Suprapubic skin (tissue), 4 donors: ENCODE measurements around the gene IFNA5. TPM values are rescaled to one million over a fixed set of nuclear protein-coding genes. Genes with fewer than 3 reads are reported as not detected.

Experiments
- DNase-seq, 2 donors: peaks; one replicate each; pipeline ENCODE4 v3.0.0-alpha.2; 2019; ENCODE audit warnings: low spot score in 2 of 2
- H3K27ac ChIP-seq: fragments of 200-600 bp; sonication (generic); one replicate; pipeline ENCODE4 v1.5.1; 2019
- H3K27me3 ChIP-seq: fragments of 200-600 bp; sonication (generic); one replicate; pipeline ENCODE4 v1.5.1; 2019
- H3K36me3 ChIP-seq: fragments of 200-600 bp; sonication (generic); one replicate; pipeline ENCODE4 v1.5.1; 2019
- H3K4me1 ChIP-seq: fragments of 200-600 bp; sonication (generic); one replicate; pipeline ENCODE4 v1.5.1; 2019
- H3K4me3 ChIP-seq: fragments of 200-600 bp; sonication (generic); one replicate; pipeline ENCODE4 v1.5.1; 2019; ENCODE audit warnings: mild to moderate bottlenecking
- H3K9me3 ChIP-seq: fragments of 200-600 bp; sonication (generic); one replicate; pipeline ENCODE4 v1.5.1; 2019
- EP300 ChIP-seq: sonication (generic); formaldehyde crosslinking; IDR thresholded peaks from one replicate; pipeline ENCODE4 v1.6.1; 2017; ENCODE audit warnings: antibody characterized with exemption
- POLR2A ChIP-seq, 2 donors: fragments of 450-650 bp; IDR thresholded peaks; one replicate each; pipeline ENCODE4 v1.6.1; 2017; ENCODE audit warnings: antibody characterized with exemption in 2 of 2, mild to moderate bottlenecking in 2 of 2, moderate library complexity in 2 of 2
- POLR2AphosphoS5 ChIP-seq, 3 donors: sonication (generic); formaldehyde crosslinking; IDR thresholded peaks; one replicate each; pipeline ENCODE4 v1.6.1; 2017; ENCODE audit warnings: antibody characterized with exemption in 3 of 3
- WGBS: methylation state at CpG from one replicate; pipeline ENCODE4 v1.1.5; 2018; 5-methylcytosine and 5-hydroxymethylcytosine counted together
- total RNA-seq, 4 donors: library from RNA; depleted of rRNA; stranded (reverse); fragments of >200 nt; gene quantifications; one replicate each; pipeline ENCODE4 v1.1.0, GENCODE V29; 2016
- TF ChIP-seq, protein P1 (sequence below), 2 donors: fragments of 200-600 bp in 1 of 2; fragments of 450-650 bp in 1 of 2; sonication (generic) in 1 of 2; IDR thresholded peaks; one replicate each; pipeline ENCODE4 v1.5.1; 2016 to 2019; ENCODE audit warnings: antibody characterized with exemption in 2 of 2, mild to moderate bottlenecking in 1 of 2, moderate library complexity in 1 of 2

IFNA5 gene
- total RNA-seq, 4 donors from 2014 or later = not detected

DNA sequence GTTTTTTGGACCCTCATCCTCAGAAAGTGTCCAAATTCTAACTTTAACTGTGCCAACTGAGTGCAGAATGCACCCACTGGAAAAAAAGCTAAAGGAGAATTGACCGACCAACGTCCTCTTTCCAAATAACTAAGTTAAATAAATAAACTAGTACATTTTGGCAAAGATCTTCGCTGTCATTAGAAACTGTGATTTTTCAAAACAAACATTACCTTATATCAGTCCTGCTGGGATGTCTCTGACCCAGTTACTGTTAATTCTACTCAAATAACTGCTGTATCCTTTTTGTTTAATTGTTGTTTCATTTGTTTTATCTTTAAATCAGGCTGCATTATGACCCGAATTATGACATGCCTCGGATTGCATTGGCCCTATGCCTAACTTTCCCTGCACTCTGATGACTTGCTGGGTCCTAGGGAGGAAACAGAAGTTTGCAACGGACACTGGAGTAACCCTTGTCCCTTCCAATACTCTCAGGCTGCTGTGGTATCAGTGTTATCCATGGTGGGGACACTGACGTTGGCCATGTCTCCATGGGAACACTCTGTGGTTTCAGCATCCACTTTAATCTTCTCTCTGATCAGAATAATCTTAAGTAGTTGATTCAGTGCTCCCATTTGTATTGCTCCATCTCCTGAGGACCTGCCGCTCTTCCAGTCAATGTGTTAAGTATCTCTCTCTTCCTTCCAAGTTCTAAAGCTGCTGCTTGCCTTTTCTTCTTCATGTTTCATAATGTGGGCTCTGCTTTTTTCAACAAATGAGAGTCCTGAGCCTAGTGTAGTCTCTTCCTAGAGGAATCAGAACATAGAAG lies 11.1 kb upstream of the IFNA5 start:
- Histone ChIP-seq H3K27me3 (no peaks in the 10 kb centered on the region), H3K9me3 (no peaks in the 10 kb centered on the region), H3K36me3 (peaks cover 3% of the 10 kb centered on the region), H3K27ac (no peak overlapping the region), H3K4me3 (no peak overlapping the region), H3K4me1 (peaks cover 7% of the 10 kb centered on the region)
- TF ChIP-seq EP300 = no peak
- TF ChIP-seq, protein P1, sequence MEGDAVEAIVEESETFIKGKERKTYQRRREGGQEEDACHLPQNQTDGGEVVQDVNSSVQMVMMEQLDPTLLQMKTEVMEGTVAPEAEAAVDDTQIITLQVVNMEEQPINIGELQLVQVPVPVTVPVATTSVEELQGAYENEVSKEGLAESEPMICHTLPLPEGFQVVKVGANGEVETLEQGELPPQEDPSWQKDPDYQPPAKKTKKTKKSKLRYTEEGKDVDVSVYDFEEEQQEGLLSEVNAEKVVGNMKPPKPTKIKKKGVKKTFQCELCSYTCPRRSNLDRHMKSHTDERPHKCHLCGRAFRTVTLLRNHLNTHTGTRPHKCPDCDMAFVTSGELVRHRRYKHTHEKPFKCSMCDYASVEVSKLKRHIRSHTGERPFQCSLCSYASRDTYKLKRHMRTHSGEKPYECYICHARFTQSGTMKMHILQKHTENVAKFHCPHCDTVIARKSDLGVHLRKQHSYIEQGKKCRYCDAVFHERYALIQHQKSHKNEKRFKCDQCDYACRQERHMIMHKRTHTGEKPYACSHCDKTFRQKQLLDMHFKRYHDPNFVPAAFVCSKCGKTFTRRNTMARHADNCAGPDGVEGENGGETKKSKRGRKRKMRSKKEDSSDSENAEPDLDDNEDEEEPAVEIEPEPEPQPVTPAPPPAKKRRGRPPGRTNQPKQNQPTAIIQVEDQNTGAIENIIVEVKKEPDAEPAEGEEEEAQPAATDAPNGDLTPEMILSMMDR (IDR thresholded peaks at IDR 0.05) = no peak
- no peak for TF ChIP-seq POLR2AphosphoS5 (IDR thresholded peaks at IDR 0.05)
- TF ChIP-seq POLR2A (IDR thresholded peaks at IDR 0.05) = no peak
- WGBS = 33% methylated on average over 8 of the region's 8 CpGs
- DNase-seq = no peak

DNA sequence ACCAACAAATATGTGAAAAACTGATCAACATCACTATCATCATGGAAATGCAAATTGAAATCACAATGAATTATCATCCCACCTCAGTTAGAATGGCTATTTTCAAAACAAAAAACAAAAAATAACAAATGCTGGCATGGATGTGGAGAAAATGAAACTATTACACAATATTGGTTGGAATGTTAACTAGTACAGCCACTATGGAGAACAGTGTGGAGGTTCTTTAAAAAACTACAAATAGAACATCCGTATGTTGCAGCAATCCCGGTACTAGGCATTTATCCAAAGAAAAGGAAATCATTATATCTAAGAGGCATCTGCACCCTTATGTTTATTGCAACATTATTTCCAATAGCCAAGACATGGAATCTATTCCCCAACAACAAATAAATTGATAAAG lies 9.0 kb upstream of the IFNA5 start:
- Histone ChIP-seq H3K27me3 (no peaks in the 10 kb centered on the region), H3K27ac (no peak overlapping the region), H3K4me1 (peaks cover 7% of the 10 kb centered on the region), H3K9me3 (no peaks in the 10 kb centered on the region), H3K4me3 (no peak overlapping the region), H3K36me3 (no peaks in the 10 kb centered on the region)
- 62% methylated on average over 2 of the region's 2 CpGs for WGBS
- TF ChIP-seq POLR2A (IDR thresholded peaks at IDR 0.05) (no peak), POLR2AphosphoS5 (IDR thresholded peaks at IDR 0.05) (no peak), EP300 (no peak)
- TF ChIP-seq, protein P1 (IDR thresholded peaks at IDR 0.05) = no peak
- DNase-seq = no peak

DNA sequence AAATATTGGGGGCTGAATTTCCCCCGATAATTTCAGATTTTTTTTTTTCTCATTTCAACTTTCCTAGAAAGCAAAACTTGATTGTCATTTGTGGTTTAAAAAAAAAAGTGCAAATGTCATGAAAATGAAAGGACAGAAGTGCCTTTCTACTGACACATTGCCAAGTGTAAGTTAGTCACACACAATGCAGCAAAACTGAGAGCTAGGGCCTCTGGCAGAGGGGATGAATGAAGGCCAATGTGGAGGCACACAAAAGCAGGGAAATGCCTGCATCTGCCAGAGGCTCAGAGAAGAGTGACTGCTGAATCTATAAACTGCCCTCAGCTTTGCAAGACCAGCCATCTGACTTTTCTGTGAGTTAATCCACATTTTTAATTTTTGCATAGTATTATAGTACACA lies 6.8 kb upstream of the IFNA5 start:
- no peak overlapping the region for H3K4me3 ChIP-seq
- no peak for TF ChIP-seq POLR2A (IDR thresholded peaks at IDR 0.05)
- TF ChIP-seq, protein P1 (IDR thresholded peaks at IDR 0.05) = no peak
- TF ChIP-seq EP300 = no peak
- no peak for TF ChIP-seq POLR2AphosphoS5 (IDR thresholded peaks at IDR 0.05)
- H3K4me1 ChIP-seq = peaks cover 7% of the 10 kb centered on the region
- no peak overlapping the region for H3K27ac ChIP-seq
- no peaks in the 10 kb centered on the region for H3K9me3 ChIP-seq
- no peak for DNase-seq
- no peaks in the 10 kb centered on the region for H3K27me3 ChIP-seq
- 85% methylated on average over 1 of the region's 1 CpG for WGBS
- H3K36me3 ChIP-seq = no peaks in the 10 kb centered on the region

DNA sequence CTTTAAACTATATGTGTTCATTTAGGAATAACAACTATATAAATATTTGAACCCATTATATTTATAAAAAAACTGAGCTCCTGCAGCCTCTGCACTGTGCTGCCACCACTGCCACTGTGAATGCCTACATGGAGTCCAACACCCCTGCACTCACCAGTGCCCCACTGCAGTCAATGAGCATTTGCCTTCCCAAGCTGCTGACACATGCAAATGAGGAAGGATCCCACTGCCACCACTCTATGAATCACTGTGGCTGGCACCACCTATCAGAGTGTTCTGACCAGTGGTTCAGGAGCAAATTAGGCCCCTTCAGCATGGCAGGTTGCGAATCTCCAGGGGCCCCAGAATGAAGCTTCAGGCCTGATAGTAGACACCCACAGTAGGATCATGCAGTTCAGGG lies 9.1 kb downstream of the IFNA5 start:
- H3K4me3 ChIP-seq = no peak overlapping the region
- H3K27me3 ChIP-seq = no peaks in the 10 kb centered on the region
- H3K27ac ChIP-seq = no peak overlapping the region
- no peak for DNase-seq
- H3K4me1 ChIP-seq = peaks cover 3% of the 10 kb centered on the region
- WGBS = 63% methylated on average over 1 of the region's 1 CpG
- no peaks in the 10 kb centered on the region for H3K36me3 ChIP-seq
- no peaks in the 10 kb centered on the region for H3K9me3 ChIP-seq
- TF ChIP-seq POLR2A (IDR thresholded peaks at IDR 0.05) (no peak), POLR2AphosphoS5 (IDR thresholded peaks at IDR 0.05) (no peak), EP300 (no peak)
- TF ChIP-seq, protein P1 (IDR thresholded peaks at IDR 0.05) = no peak

DNA sequence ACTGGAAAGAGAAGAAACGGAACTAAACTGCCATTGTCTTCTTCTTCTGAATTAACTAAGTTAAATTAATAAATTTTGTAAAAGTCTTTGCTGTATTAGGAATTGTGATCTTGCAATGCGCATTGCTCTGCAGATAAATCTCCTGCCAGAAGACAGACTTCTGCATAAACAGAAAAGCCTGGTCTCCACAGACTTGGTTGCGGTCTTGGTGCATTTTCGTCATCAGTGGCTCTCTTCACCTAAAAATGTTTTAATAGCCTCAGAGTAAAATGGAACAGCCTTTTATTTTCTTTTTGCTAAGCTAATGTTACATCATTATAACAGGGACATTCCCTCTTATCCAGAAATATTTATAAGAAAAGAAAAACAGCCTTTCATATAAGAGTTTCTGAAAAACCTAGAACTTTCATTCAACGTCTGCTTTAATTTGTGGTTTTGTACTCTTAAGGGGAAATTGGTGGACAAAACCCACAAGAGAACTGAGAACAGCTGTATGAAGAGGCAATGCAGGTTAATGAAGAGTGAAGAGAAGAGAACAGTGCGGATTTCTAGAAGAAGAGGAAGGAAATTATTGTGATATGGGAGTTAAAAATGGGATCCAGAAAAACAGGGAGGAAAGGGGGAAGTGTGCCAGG lies 10.1 kb downstream of the IFNA5 start:
- no peaks in the 10 kb centered on the region for H3K36me3 ChIP-seq
- H3K27me3 ChIP-seq = no peaks in the 10 kb centered on the region
- TF ChIP-seq POLR2AphosphoS5 (IDR thresholded peaks at IDR 0.05) = no peak
- no peak for TF ChIP-seq EP300
- no peak for TF ChIP-seq POLR2A (IDR thresholded peaks at IDR 0.05)
- TF ChIP-seq, protein P1 (IDR thresholded peaks at IDR 0.05) = no peak
- no peak overlapping the region for H3K27ac ChIP-seq
- no peaks in the 10 kb centered on the region for H3K9me3 ChIP-seq
- WGBS = 41% methylated on average over 6 of the region's 6 CpGs
- no peak for DNase-seq
- H3K4me3 ChIP-seq = no peak overlapping the region
- H3K4me1 ChIP-seq = peaks cover 3% of the 10 kb centered on the region
